HG03196 (cell line): ENCODE data around the gene MESD.

Experiments used
- ATAC-seq: cut with Tn5 transposase; IDR thresholded peaks from one replicate; pipeline ENCODE4 v1.9.1; 2021; ENCODE audit not compliant: unreplicated experiment

MESD gene

GRCh38 chr15:80912673-80913072 lies 76.9 kb downstream of the MESD start:
- no peak for ATAC-seq

DNA sequence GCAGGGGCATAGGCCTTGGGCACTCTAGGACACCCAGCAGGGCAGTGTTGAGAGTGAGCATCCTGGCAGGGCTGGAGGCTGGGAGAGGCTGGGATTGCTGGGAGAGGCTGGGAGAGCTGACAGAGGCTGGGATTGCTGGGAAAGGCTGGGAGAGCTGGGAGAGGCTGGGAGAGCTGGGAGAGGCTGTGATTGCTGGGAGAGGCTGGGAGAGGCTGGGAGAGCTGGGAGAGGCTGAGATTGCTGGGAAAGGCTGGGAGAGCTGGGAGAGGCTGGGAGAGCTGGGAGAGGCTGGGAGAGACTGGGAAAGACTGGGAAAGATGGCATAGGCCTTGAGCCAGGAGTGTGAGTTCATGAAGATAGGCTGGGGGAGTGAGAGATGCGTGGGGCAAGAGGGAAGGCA lies 77.8 kb downstream of the MESD start:
- no peak for ATAC-seq

DNA sequence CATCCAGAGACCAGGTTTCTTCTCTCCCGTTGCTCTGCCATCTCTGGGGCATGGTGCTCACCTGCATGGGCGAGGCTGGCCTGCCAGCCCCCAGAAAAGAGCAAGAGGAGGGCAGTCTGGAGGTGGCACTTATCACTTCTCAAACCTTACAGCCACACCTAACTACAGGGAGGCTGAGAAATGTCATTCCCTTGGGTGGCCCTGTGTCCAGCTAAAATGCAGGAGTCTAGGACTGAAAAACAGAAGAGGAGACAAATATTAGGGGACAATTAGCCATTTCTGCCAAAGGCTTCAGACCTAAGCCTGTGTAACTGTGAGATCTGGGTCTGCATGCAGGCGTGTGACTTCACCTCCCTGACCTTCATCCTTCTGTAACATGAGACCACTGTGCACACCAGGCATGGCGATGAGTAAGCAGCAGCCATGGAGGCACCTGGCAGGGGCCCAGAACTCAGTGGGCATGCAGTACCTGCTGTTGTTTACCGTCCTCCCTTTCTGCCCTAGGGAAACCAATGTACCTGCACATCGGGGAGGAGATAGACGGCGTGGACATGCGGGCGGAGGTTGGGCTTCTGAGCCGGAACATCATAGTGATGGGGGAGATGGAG lies 83.4 kb downstream of the MESD start:
- no peak for ATAC-seq

- no peak for ATAC-seq
These were observed 84.6 kb downstream of the MESD start for GRCh38 chr15:80904998-80905397.

- ATAC-seq = no peak
These were observed 87.3 kb downstream of the MESD start for GRCh38 chr15:80902298-80902801.

GRCh38 chr15:80898040-80898439 lies 91.6 kb downstream of the MESD start:
- no peak for ATAC-seq
